Large intestine (tissue), 3 donors: ENCODE results near the gene ADAMTS13. TPM values are rescaled to one million over a fixed set of nuclear protein-coding genes. Genes with fewer than 3 reads are reported as not detected.
"Not testable (repeated sequence)": the region's sequence is repeated elsewhere in the genome, so short reads cannot be mapped to it uniquely, and the experiment has no call there.

Source experiments
- DNase-seq, 2 donors: peaks; one replicate each; pipeline versions ENCODE4 v3.0.0 to v3.0.0-alpha.2; 2013
- H3K27ac ChIP-seq: one replicate; pipeline ENCODE4 v1.5.1; 2013; ENCODE audit warnings: low read length
- H3K27me3 ChIP-seq: 2 replicates; pipeline ENCODE4 v1.6.1; 2013; ENCODE audit warnings: low read length; ENCODE audit not compliant: control insufficient read depth, insufficient read depth
- H3K36me3 ChIP-seq: 2 replicates; pipeline ENCODE4 v1.6.1; 2013; ENCODE audit warnings: low read length; ENCODE audit not compliant: control insufficient read depth, insufficient read depth
- H3K4me1 ChIP-seq: one replicate; pipeline ENCODE4 v1.6.1; 2013; ENCODE audit warnings: low read length; ENCODE audit not compliant: control insufficient read depth, insufficient read depth
- H3K4me3 ChIP-seq: one replicate; pipeline ENCODE4 v1.5.1; 2013; ENCODE audit warnings: low read length
- H3K9me3 ChIP-seq: one replicate; pipeline ENCODE4 v1.6.1; 2013; ENCODE audit warnings: mild to moderate bottlenecking, low read depth, low read length, moderate library complexity; ENCODE audit not compliant: control insufficient read depth
- WGBS: methylation state at CpG from one replicate; pipeline ENCODE4 v1.1.5; 2013; ENCODE audit warnings: low lambda C conversion rate; ENCODE audit not compliant: insufficient coverage; 5-methylcytosine and 5-hydroxymethylcytosine counted together
- polyA plus RNA-seq: library from polyadenylated mRNA; unstranded; fragments of 120-200 nt; gene quantifications from one replicate; pipeline ENCODE4 v1.2.1, GENCODE V29; 2013

The ADAMTS13 gene
- polyA plus RNA-seq, 1 donor, result 10.4 TPM

GRCh38 chr9:133437753-133438531 is 15.8 kb downstream of the ADAMTS13 start:
- H3K27me3 ChIP-seq, result no peaks in the 10 kb centered on the region
- WGBS, result no CpG with 5 or more reads among the region's 20 CpGs
- H3K4me3 ChIP-seq, result no peak overlapping the region
- DNase-seq, result no peak
- no peaks in the 10 kb centered on the region for H3K36me3 ChIP-seq
- H3K27ac ChIP-seq, result no peak overlapping the region
- H3K4me1 ChIP-seq, result no peaks in the 10 kb centered on the region
- H3K9me3 ChIP-seq, result no peaks in the 10 kb centered on the region

GRCh38 chr9:133439337-133439736 is 17.2 kb downstream of the ADAMTS13 start:
- 100% methylated on average over 1 of the region's 4 CpGs for WGBS
- no peaks in the 10 kb centered on the region for H3K9me3 ChIP-seq
- H3K36me3 ChIP-seq, result no peaks in the 10 kb centered on the region
- DNase-seq, result no peak
- H3K27ac ChIP-seq, result no peak overlapping the region
- no peak overlapping the region for H3K4me3 ChIP-seq
- no peaks in the 10 kb centered on the region for H3K4me1 ChIP-seq
- H3K27me3 ChIP-seq, result no peaks in the 10 kb centered on the region

GRCh38 chr9:133440874-133441273 is 18.7 kb downstream of the ADAMTS13 start:
- Histone ChIP-seq H3K27ac (no peak overlapping the region), H3K27me3 (no peaks in the 10 kb centered on the region), H3K4me1 (no peaks in the 10 kb centered on the region), H3K4me3 (no peak overlapping the region), H3K36me3 (no peaks in the 10 kb centered on the region), H3K9me3 (no peaks in the 10 kb centered on the region)
- WGBS, result no CpG with 5 or more reads among the region's 12 CpGs
- no peak for DNase-seq

GRCh38 chr9:133441571-133441970 is 19.4 kb downstream of the ADAMTS13 start:
- Histone ChIP-seq H3K27ac (no peak overlapping the region), H3K4me1 (no peaks in the 10 kb centered on the region), H3K9me3 (no peaks in the 10 kb centered on the region), H3K36me3 (no peaks in the 10 kb centered on the region), H3K27me3 (no peaks in the 10 kb centered on the region), H3K4me3 (no peak overlapping the region)
- whole genome bisulfite sequencing, result no CpG with 5 or more reads among the region's 5 CpGs
- no peak for DNase-seq

GRCh38 chr9:133443248-133443647 is 21.1 kb downstream of the ADAMTS13 start:
- Histone ChIP-seq H3K4me3 (no peak overlapping the region), H3K27me3 (no peaks in the 10 kb centered on the region), H3K27ac (no peak overlapping the region), H3K4me1 (no peaks in the 10 kb centered on the region), H3K36me3 (no peaks in the 10 kb centered on the region), H3K9me3 (no peaks in the 10 kb centered on the region)
- no peak for DNase-seq
- WGBS, result no CpG with 5 or more reads among the region's 15 CpGs

- no peak for DNase-seq
- no peaks in the 10 kb centered on the region for H3K27me3 ChIP-seq
- no CpG with 5 or more reads among the region's 8 CpGs for WGBS
- no peak overlapping the region for H3K27ac ChIP-seq
- H3K36me3 ChIP-seq, result no peaks in the 10 kb centered on the region
- no peaks in the 10 kb centered on the region for H3K4me1 ChIP-seq
- H3K4me3 ChIP-seq, result no peak overlapping the region
- no peaks in the 10 kb centered on the region for H3K9me3 ChIP-seq
Measured at GRCh38 chr9:133443982-133444381, 21.8 kb downstream of the ADAMTS13 start.

GRCh38 chr9:133445293-133445969 is 23.3 kb downstream of the ADAMTS13 start:
- H3K4me3 ChIP-seq, result no peak overlapping the region
- no peaks in the 10 kb centered on the region for H3K4me1 ChIP-seq
- WGBS, result no CpG with 5 or more reads among the region's 23 CpGs
- H3K9me3 ChIP-seq, result no peaks in the 10 kb centered on the region
- H3K27ac ChIP-seq, result no peak overlapping the region
- DNase-seq, result no peak
- no peaks in the 10 kb centered on the region for H3K36me3 ChIP-seq
- no peaks in the 10 kb centered on the region for H3K27me3 ChIP-seq

GRCh38 chr9:133448487-133448972 is 26.4 kb downstream of the ADAMTS13 start:
- H3K4me3 ChIP-seq, result no peak overlapping the region
- no CpG with 5 or more reads among the region's 13 CpGs for WGBS
- no peaks in the 10 kb centered on the region for H3K4me1 ChIP-seq
- no peak for DNase-seq
- no peaks in the 10 kb centered on the region for H3K36me3 ChIP-seq
- no peak overlapping the region for H3K27ac ChIP-seq
- no peaks in the 10 kb centered on the region for H3K27me3 ChIP-seq
- H3K9me3 ChIP-seq, result no peaks in the 10 kb centered on the region

- WGBS, result no CpG with 5 or more reads among the region's 12 CpGs
- Histone ChIP-seq H3K36me3 (no peaks in the 10 kb centered on the region), H3K27me3 (no peaks in the 10 kb centered on the region), H3K4me3 (no peak overlapping the region), H3K9me3 (no peaks in the 10 kb centered on the region), H3K27ac (no peak overlapping the region), H3K4me1 (no peaks in the 10 kb centered on the region)
- no peak for DNase-seq
Measured at GRCh38 chr9:133449760-133450159, 27.6 kb downstream of the ADAMTS13 start.

- not testable (repeated sequence) for H3K4me3 ChIP-seq, H3K36me3 ChIP-seq, H3K4me1 ChIP-seq, H3K27me3 ChIP-seq, H3K9me3 ChIP-seq, DNase-seq, H3K27ac ChIP-seq
- WGBS, result no CpG with 5 or more reads among the region's 5 CpGs
Measured at GRCh38 chr9:133451865-133452264, 29.7 kb downstream of the ADAMTS13 start.
